Measurements from ENCODE around the gene DOK6.

Gene DOK6

DNA sequence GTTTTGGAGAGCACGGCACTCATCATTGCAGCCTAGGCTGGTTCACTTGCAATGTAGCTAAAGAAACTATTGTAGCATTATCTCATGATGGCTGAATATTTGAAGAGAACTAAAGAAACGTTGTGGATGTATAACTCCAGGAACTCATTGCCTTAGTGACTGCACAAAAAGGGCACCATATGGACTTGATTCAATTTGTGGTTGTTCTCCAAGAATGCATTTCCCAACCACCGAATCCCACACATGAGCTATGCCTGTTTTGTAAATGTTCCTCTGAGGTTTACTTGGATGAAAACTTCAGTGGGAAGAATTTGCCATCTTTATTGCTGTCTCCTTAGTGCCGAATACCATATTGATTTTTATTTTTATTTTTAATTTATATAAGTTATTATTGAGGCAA, 43.5 kb downstream of the DOK6 start:
- DNase-seq, result no peak

DNA sequence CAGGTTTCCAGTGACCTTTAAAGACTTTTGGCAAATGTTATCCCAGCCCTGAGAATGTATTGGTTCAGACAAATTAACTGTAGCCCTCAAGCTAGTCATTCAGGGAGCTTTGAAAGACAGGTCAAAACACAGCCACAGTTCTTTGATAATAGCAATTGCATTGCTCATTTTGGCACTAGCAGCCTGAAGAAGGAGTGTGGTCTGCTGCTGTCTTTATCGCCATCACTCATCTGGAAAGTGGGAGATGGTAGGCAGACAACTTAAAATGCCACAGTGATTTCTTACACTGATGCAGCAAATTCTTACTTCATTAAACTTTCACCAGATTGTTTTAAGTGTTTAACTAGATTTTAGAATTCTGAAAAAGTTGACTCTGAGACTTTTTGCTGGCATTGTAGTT, 47.2 kb downstream of the DOK6 start:
- no peak for DNase-seq

DNA sequence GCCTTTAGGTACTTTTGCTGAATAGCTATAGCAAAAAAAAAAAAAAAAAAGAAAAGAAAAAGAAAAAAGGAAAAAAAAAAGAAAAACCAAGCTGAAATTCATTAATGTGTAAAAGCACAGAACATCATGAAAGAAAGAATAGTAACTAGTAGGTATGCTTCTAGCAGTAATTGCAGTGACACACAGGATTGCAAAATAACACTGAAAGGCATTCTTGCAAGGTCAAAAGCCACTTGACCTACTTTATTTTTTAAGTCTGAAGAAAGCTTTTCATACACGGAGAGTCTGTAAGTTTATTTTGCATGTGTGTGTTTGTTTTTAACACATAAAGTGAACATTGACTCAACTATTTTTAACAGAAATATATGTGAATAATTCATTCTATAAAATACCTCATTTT, 54.4 kb downstream of the DOK6 start:
- DNase-seq, result no peak

DNA sequence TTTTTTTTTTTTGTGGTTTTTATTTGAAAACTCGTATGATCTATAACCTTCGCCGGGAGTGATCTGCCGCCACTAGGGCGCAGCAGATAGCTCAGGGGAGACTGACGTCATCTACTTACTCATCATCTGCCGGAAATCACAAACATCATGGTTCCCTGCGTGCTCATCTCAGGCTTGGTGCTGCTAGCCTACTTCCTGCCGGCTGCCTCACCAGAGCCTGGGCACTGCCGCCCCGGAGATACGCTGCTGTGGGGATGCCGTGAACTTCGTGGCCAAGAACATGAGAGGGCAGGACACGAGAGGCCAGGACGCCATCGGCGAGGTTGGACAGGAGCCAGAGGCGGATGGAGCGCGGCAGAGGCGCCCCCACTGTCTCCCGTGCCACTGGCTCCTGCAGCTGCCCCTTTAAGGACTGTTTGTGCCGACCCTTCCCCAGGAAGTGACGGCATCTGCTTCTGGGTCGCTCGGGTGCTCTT, 68.8 kb downstream of the DOK6 start:
- no peak for DNase-seq

DNA sequence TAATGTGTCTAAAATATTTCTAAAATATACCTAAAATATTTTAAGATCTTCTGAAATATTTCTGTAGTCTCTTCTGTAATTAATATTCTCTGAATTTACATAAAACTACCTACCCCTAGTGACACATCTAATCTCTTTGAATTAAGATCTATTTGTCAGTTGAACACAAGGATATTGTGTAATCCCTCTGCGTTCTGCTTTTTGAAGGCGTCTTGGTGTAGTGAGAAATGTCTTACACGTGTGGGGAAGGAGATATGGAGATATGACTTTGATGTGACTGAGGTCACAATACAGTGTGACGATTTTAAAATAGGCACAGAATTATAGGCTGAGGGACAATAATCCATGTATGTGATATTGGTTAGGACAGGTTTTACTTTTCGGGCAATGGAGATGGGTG, 79.8 kb downstream of the DOK6 start:
- no peak for DNase-seq

GRCh38 chr18:69483574-69483973, 82.9 kb downstream of the DOK6 start:
- DNase-seq, result no peak

- no peak for DNase-seq
Observed at GRCh38 chr18:69484699-69485396, 84.2 kb downstream of the DOK6 start.

DNA sequence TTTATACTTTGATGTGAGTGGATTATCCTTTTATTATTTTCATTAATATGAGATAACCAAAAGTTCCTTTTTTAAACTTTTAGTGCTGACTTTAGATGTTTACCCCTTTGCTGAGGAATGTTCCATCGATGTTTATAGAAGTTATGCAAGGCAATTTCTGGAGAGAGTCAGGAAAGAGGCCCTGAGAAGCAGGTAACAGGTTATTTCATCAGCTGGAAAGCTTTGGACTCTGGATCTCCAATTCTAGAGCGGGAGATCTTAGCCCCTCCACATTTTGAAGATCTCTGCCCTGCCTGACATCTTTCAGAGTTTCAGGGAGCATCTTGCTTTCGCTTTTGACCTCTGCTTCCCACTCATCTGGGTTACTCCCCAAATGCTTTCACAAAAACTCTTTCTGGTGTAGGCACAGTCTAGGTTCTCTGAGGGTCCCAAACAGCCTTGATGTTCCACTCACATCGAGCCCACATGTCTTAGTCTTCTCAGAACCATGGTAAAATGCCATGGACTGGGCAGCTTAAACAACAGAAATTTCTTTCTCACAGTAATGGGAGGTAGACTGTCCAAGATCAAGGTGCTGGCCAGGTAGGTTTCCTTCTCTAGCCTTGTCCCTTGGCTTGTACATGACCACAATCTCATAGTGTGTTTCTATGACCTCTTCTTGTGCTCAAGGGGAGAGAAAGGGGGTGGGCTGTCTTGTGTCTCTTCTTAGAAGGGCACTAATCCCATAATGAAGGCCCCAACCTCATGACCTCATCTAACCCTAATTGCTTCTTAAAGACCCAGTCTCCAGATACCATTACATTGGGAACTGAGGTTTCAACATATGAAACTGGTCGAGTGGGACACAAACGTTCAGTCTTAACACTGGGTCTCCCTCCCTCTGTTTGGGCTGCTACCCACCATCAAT, 87.1 kb downstream of the DOK6 start:
- DNase-seq, result no peak

GRCh38 chr18:69490072-69490471, 89.4 kb downstream of the DOK6 start:
- no peak for DNase-seq

- DNase-seq, result no peak
Observed at GRCh38 chr18:69490813-69491212, 90.1 kb downstream of the DOK6 start.

DNA sequence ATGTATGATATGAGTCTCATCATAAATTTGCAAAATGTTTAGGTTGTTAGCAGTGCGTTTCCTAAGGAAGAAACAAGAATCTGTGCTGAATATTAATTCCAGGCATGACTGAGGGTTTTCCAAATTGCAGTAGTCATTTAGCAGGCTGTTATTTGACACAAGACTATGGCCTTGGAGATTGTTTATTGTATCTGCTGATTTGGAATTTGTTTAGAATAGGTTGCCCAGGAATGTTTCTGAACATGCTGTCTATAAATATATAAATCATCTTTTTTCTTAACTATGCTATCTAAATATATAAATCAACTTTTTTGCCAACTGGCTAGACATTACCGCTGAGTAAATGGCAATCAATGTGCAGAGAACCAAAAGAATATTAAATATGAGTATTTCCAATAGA, 90.9 kb downstream of the DOK6 start:
- DNase-seq, result no peak

- no peak for DNase-seq
Observed at GRCh38 chr18:69492861-69493260, 92.2 kb downstream of the DOK6 start.

GRCh38 chr18:69494841-69495240, 94.2 kb downstream of the DOK6 start:
- DNase-seq, result no peak

DNA sequence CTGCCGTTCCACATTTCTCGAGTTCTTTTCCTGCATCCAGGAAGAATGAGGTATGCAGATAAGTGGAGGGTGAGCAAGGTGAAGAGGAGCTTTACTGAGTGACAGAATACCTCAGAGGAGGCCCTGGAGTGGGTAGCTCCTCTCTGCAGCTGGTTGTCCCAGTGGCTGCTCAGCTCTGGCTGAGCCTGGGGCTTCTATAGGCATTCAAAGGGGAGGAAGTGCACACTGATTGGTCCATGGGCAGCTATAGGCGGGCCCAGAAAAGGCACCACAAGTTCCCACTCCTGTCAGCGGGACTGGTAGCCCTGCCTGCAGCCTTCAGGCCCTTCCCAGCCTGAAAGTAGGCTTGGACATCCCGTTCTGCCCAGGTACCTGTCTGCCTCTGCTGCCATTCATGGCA, 94.7 kb downstream of the DOK6 start:
- no peak for DNase-seq

DNA sequence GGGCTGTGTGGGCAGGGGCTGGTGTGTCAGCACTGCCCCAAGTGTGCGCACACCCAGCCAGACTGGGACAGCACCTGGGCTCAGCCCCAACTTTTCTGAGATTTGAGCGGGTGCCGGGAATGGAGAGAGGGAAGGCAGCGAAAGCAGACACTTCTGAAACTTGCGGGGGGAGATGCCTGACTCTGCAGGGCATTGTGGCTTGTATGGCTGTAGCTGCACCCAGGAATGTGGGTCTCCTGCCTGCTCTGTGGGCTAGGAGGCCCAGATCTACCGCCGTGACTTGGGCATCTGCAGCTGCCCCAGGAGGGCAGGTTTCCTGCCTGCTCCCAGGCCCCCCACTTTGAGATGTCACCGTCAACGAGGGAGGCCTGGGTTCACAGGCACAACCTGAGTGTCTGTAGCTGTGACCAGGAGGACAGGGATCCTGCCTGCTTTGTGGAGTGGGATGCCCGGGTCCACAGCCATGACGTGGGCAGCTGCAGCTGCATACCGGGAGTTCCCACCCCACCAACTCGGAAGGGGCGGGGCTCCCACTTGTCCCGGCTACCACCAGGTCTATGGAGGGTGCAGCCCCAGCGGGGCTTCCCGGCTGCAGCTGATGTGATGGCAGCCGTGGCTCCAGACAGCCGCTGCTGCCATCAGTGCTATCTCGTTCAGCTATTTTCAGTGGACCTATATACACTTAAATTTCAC, 95.3 kb downstream of the DOK6 start:
- no peak for DNase-seq

- DNase-seq, result no peak
Observed at GRCh38 chr18:69518989-69519388, 118.3 kb downstream of the DOK6 start.

- DNase-seq, result no peak
Observed at GRCh38 chr18:69523582-69523981, 122.9 kb downstream of the DOK6 start.

DNA sequence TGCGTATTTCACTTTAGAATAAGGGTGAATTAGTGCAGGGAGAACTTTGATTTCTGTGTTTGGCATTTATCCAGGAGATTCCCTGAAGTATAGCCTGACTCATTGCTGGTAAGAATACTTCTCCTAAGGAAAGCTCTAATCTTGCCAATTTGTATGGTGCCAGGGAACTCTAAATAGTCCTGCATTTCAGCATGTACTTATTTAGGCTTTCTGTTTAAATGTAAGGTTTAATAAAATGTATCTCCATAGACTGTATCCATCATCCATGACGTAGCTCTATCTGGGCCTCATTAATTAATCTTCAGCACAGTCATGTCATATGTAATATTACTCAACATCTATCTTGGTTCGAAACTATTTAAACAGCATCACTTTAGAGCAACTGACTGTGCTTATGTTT, 127.7 kb downstream of the DOK6 start:
- no peak for DNase-seq

DNA sequence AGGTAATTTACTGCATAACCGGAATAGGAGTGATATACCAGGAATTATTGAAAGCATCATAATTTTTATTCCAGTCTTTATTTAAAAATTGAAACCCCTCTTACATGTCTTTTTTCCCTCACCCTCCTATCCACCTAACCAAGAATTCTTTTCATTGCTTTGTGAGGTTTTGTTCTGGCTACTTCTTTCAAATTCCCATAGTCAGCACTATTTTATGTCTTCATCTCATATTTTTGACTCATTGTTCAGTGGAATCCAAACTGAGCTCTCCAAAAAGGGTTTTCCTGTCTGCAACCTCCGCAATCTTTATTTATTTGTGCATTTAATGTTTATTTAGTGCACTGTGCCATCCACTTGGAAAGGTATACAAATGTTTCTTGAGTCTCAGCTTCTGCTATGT, 128.5 kb downstream of the DOK6 start:
- DNase-seq, result no peak

GRCh38 chr18:69531973-69532372, 131.3 kb downstream of the DOK6 start:
- DNase-seq, result no peak

DNA sequence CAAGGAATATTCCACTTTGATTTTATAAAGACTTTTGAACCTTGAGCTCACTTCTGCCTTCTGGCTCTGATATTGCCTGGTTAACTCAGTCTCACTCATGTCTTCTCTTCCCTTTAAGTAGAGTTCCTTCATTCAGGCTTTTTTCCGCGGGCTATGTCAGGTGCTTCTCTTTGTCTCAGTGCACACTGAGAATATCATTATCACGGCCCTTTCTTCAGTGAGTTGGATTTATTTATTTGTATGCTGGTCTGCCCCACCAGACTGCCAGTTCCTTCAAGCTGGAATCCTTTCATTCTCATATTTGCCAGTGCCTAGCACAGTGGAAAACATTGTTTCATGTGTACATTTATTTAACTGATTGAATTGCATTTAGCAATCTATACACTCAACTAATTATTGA, 136.5 kb downstream of the DOK6 start:
- DNase-seq, result no peak

DNA sequence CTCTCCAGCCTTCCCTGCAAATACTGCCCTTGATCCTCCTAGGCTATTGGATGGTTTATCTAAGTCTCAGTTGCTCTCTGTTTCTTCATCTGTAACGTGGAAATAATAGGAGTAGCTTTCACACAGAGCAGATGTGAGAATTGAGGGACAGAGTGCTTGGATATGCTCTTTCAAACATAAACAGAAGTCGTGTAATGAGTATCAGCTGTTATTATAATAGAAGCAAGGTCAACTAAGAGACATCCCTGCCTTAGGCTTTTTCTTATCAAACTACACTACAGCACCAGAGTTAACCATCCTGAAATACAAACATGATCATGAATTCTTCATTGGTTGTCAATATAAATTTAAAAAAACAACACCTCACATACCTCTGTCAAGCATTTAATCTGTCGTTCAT, 138.2 kb downstream of the DOK6 start:
- no peak for DNase-seq

DNA sequence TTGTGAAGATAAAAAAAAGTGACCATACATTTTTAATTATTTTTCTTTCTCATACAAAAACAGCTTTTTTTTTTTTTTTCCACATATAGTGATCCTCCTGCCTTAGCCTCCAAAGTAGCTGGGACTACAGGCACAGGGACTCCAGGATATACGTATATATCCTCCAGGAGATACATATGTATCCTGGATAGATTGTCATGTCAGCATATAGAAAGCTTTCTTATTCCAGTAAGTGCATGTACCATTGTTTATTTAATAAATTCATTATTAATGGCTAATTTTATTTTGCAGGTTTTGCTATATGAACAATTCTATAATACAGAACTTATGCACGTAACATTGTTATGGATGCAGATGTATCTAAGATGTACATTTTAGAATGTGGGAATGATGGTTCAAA, 138.7 kb downstream of the DOK6 start:
- DNase-seq, result no peak

DNA sequence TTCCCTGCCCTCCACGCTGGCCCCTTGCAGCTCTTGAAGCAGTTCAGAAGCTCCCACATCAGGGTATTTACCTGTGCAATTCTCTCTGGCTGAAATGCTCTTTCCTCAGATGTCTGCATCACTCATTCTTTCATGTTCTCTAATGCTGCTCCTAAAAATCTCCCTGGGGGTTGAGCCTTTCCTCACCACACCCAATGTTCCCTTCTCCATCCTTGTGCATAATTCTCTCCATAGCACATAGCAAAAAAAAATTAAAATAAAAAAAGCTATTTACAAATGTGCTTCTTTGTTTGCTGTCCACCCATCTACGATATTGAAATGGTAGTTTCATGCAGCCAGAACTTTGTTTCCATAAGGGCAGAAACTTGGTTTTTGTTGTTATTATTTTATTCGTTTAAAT, 155.5 kb downstream of the DOK6 start:
- no peak for DNase-seq

Measured in NCI-H524 treated with DMSO at 0.1 percent for 48 hours (cell line).